OCI-LY3 (cell line): ENCODE measurements around the gene TCF12.

ENCODE experiments used
- H2AFZ ChIP-seq: fragments of 200-600, 300-600 bp; shearing (Covaris generic); 2 replicates; pipeline ENCODE4 v1.6.0; 2014; ENCODE audit warnings: antibody characterized with exemption, low read depth, low read length
- H3K27ac ChIP-seq: fragments of 200-600, 300-600 bp; sonication (generic); 2 replicates; pipeline ENCODE4 v1.5.1; 2014; ENCODE audit warnings: mild to moderate bottlenecking, low read length, moderate library complexity, mixed read lengths
- H3K27me3 ChIP-seq: fragments of 200-600, 300-600 bp; sonication (generic); 2 replicates; pipeline ENCODE4 v1.6.1; 2014; ENCODE audit warnings: low read depth, low read length, mixed read lengths
- H3K36me3 ChIP-seq: fragments of 200-600, 300-600 bp; sonication (generic); replicated peaks from 2 replicates; pipeline ENCODE3; 2014; ENCODE audit warnings: low read depth, low read length, mixed read lengths
- H3K4me1 ChIP-seq: fragments of 300-600, 200-600 bp; sonication (generic); 2 replicates; pipeline ENCODE4 v1.6.1; 2014; ENCODE audit warnings: low read length, mixed read lengths
- H3K4me2 ChIP-seq: fragments of 200-600, 300-600 bp; sonication (generic); 2 replicates; pipeline ENCODE4 v1.6.1; 2014; ENCODE audit warnings: low read length, mixed read lengths
- H3K4me3 ChIP-seq: fragments of 300-600, 200-600 bp; sonication (generic); 2 replicates; pipeline ENCODE4 v1.5.1; 2014; ENCODE audit warnings: antibody characterized with exemption, mild to moderate bottlenecking, low read length, moderate library complexity
- H3K79me2 ChIP-seq: fragments of 300-600, 200-600 bp; shearing (Covaris generic); 2 replicates; pipeline ENCODE4 v1.6.1; 2014; ENCODE audit warnings: mild to moderate bottlenecking, low read length, mixed read lengths
- H3K9ac ChIP-seq: fragments of 300-600, 200-600 bp; shearing (Covaris generic); 2 replicates; pipeline ENCODE4 v1.6.0; 2014; ENCODE audit warnings: mild to moderate bottlenecking, low read length, moderate library complexity
- H3K9me3 ChIP-seq: fragments of 200-600, 300-600 bp; shearing (Covaris generic); 2 replicates; pipeline ENCODE4 v1.6.1; 2014; ENCODE audit warnings: low read length, mixed read lengths; ENCODE audit not compliant: insufficient read depth
- H4K20me1 ChIP-seq: fragments of 200-600, 300-600 bp; sonication (generic); 2 replicates; pipeline ENCODE4 v1.6.1; 2016; ENCODE audit warnings: low read length, mixed read lengths; ENCODE audit not compliant: insufficient read depth
- EZH2phosphoT487 ChIP-seq: fragments of 200-600 bp; shearing (Covaris generic); IDR thresholded peaks from 2 replicates; pipeline ENCODE4 v1.6.1; 2018; ENCODE audit warnings: antibody characterized with exemption, mixed run types, low read depth
- TF ChIP-seq, protein P1 (sequence below): fragments of 200-600, 300-600 bp; sonication (generic); IDR thresholded peaks from 2 replicates; pipeline ENCODE4 v1.5.1; 2014; ENCODE audit warnings: antibody characterized with exemption, low read length, low read depth

TCF12 gene

DNA sequence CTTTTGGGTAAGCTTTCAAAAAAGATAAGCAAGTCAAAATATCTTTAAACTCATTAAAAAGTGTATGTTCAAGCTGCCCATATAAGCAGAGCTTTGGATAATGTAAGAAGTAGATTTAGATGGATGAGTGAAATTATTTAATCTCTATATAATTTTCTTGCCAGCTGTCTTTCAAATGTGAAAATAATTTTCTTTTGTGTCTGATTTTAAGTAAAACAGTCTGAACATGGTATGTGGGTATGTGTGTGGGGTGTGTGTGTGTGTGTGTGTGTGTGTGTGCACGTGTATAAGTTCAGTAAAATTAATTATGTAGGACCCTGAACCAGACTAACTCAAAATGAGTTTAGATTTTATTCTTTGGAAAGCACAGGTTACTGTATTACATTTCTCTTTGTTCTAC, 302.7 kb downstream of the TCF12 start:
- no peaks in the 10 kb centered on the region for H4K20me1 ChIP-seq
- H3K27ac ChIP-seq, result peak overlapping the region; percentile 36
- H3K9ac ChIP-seq, result peak overlapping the region; percentile 49
- H3K27me3 ChIP-seq, result no peaks in the 10 kb centered on the region
- peak overlapping the region; percentile 70 for H3K4me3 ChIP-seq
- no peak for TF ChIP-seq EZH2phosphoT487
- TF ChIP-seq, protein P1, sequence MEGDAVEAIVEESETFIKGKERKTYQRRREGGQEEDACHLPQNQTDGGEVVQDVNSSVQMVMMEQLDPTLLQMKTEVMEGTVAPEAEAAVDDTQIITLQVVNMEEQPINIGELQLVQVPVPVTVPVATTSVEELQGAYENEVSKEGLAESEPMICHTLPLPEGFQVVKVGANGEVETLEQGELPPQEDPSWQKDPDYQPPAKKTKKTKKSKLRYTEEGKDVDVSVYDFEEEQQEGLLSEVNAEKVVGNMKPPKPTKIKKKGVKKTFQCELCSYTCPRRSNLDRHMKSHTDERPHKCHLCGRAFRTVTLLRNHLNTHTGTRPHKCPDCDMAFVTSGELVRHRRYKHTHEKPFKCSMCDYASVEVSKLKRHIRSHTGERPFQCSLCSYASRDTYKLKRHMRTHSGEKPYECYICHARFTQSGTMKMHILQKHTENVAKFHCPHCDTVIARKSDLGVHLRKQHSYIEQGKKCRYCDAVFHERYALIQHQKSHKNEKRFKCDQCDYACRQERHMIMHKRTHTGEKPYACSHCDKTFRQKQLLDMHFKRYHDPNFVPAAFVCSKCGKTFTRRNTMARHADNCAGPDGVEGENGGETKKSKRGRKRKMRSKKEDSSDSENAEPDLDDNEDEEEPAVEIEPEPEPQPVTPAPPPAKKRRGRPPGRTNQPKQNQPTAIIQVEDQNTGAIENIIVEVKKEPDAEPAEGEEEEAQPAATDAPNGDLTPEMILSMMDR, result no peak
- peaks cover 78% of the 10 kb centered on the region for H3K4me1 ChIP-seq
- no peaks in the 10 kb centered on the region for H3K36me3 ChIP-seq
- no peaks in the 10 kb centered on the region for H3K9me3 ChIP-seq
- H3K4me2 ChIP-seq, result peak overlapping the region; percentile 39
- peaks cover 59% of the 10 kb centered on the region for H3K79me2 ChIP-seq
- H2AFZ ChIP-seq, result no peak overlapping the region

DNA sequence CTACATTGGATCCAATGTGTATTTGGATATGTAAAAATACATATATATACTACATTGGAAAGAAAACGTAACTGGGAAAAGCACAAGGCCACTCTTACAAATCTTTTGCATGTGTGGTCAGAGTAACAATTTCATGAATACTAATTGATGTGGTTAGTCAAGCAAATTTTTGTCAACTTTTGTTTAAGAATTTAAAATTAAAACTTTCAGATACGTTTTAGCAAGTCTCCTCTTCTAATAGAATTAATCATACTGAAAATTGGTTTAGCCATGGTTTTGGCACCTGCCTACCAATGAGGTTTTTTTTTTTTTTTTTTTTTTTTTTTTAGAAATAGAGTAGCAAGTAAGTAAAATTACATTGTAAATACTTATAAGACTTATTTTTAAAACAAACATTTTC, 304.9 kb downstream of the TCF12 start:
- Histone ChIP-seq H3K4me3 (peak overlapping the region; percentile 59), H3K27me3 (no peaks in the 10 kb centered on the region), H3K4me1 (peaks cover 87% of the 10 kb centered on the region), H3K9me3 (no peaks in the 10 kb centered on the region), H4K20me1 (no peaks in the 10 kb centered on the region; the same call in 1 of the 2 replicates), H2AFZ (no peak overlapping the region), H3K79me2 (peaks cover 81% of the 10 kb centered on the region), H3K36me3 (no peaks in the 10 kb centered on the region), H3K9ac (peak overlapping the region; percentile 63), H3K27ac (peak overlapping the region; percentile 89), H3K4me2 (peak overlapping the region; percentile 78)
- no peak for TF ChIP-seq EZH2phosphoT487
- TF ChIP-seq, protein P1, result no peak

DNA sequence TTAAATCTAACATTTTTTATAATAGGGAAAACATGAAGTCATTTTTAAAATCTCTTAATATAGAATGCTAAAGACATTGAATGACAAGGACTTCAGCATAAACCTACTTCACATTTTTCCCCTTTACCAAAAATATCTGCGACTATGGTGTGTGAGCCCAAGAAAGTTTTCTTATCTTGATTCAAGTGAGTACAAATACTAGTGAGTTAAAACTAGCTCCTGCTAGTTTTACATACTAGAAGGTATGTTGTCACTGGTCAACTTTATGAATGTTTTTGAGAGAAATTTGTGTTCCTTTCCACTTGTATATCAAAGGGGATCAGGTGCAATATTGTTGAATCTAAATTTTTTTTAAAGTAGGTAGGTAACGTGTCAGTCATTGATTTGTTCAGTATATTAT, 305.4 kb downstream of the TCF12 start:
- TF ChIP-seq, protein P1, result no peak
- no peak for TF ChIP-seq EZH2phosphoT487
- Histone ChIP-seq H3K9me3 (no peaks in the 10 kb centered on the region), H2AFZ (no peak overlapping the region), H3K36me3 (no peaks in the 10 kb centered on the region), H4K20me1 (no peaks in the 10 kb centered on the region; the same call in 1 of the 2 replicates), H3K27ac (peak overlapping the region; percentile 89), H3K79me2 (peaks cover 82% of the 10 kb centered on the region), H3K4me3 (peak overlapping the region; percentile 59), H3K27me3 (no peaks in the 10 kb centered on the region), H3K4me1 (peaks cover 82% of the 10 kb centered on the region), H3K4me2 (peak overlapping the region; percentile 76), H3K9ac (peak overlapping the region; percentile 63)

DNA sequence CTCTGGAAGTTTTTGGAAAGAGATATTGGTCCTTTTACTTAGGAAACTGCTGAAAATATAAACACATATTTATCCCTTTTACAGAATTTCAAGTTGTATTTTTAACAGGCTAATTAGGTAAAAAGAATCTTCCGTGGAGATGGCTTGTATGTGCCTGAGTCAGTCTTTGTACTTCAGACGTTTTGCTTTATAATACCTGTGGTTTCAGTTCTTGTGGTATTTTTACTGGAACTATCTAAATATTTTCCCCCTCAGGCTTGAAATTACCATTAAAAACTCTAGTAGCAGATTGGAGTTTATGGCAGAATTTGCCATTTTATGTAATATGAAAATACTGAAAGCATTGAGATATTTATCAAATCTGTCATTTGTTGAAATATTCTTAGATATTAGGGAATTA, 306.2 kb downstream of the TCF12 start:
- Histone ChIP-seq H3K4me1 (peaks cover 75% of the 10 kb centered on the region), H3K4me2 (peak overlapping the region; percentile 76), H4K20me1 (no peaks in the 10 kb centered on the region; the same call in 1 of the 2 replicates), H2AFZ (no peak overlapping the region), H3K27me3 (no peaks in the 10 kb centered on the region), H3K79me2 (peaks cover 82% of the 10 kb centered on the region), H3K9me3 (no peaks in the 10 kb centered on the region), H3K4me3 (peak overlapping the region; percentile 59), H3K36me3 (no peaks in the 10 kb centered on the region), H3K9ac (peak overlapping the region; percentile 63), H3K27ac (peak overlapping the region; percentile 89)
- TF ChIP-seq, protein P1, result no peak
- no peak for TF ChIP-seq EZH2phosphoT487
